T-cell (primary cell): ENCODE results near the gene NPM3. TPM values are rescaled to one million over a fixed set of nuclear protein-coding genes. Genes with fewer than 3 reads are reported as not detected.

Source experiments
- ATAC-seq, 4 experiments: fragments of 200-7000 bp in 3 of 4; fragments of 150-1000 bp in 1 of 4; cut with Tn5 transposase; replicated peaks in 1 of 4; 1 replicate in 3 of 4; 2 replicates in 1 of 4; pipeline ENCODE4 v1.10.0; 2021; ENCODE audit warnings: moderate library complexity in 3 of 4, mild to moderate bottlenecking in 2 of 4, moderate number of reproducible peaks in 1 of 4
- CTCF ChIA-PET, 2 donors: fragments of 300-600 bp; sonication (Branson Sonifier 250); formaldehyde crosslinking; loops; one replicate each; lab custom pipeline; 2022; ENCODE audit warnings: antibody characterized with exemption in 2 of 2; lab: Charles Lee
- POLR2A ChIA-PET, 2 donors: fragments of 300-600 bp; sonication (Branson Sonifier 250); formaldehyde crosslinking; loops; one replicate each; lab custom pipeline; 2022; ENCODE audit warnings: antibody characterized with exemption in 2 of 2; lab: Charles Lee
- DNase-seq, 35 experiments: peaks; one replicate each; pipeline versions ENCODE4 v3.0.0 to v3.0.0-alpha.2; 2013 to 2023
- H3K27ac ChIP-seq: one replicate; pipeline ENCODE4 v1.5.1; 2013; ENCODE audit warnings: low read length
- H3K27me3 ChIP-seq, 2 experiments: replicated peaks in 1 of 2; 1 replicate in 1 of 2; 2 replicates in 1 of 2; pipeline versions ENCODE4 v1.6.1 to v1.7.0; 2013; ENCODE audit warnings: low read length in 1 of 2, mixed read lengths in 1 of 2; ENCODE audit not compliant: control insufficient read depth in 2 of 2, insufficient read depth in 2 of 2; ENCODE audit errors: extremely low read depth in 1 of 2
- H3K36me3 ChIP-seq, 2 donors: 1 replicate in 1 of 2; 2 replicates in 1 of 2; pipeline versions ENCODE4 v1.6.1 to v1.7.0; 2013; ENCODE audit warnings: low read length in 1 of 2; ENCODE audit not compliant: control insufficient read depth in 2 of 2, insufficient read depth in 1 of 2; ENCODE audit errors: extremely low read depth in 1 of 2
- H3K4me1 ChIP-seq, 2 experiments: 1 replicate in 1 of 2; 2 replicates in 1 of 2; pipeline versions ENCODE4 v1.6.1 to v1.7.0; 2013; ENCODE audit warnings: low read length in 2 of 2, mixed read lengths in 1 of 2; ENCODE audit not compliant: insufficient read depth in 2 of 2, control insufficient read depth in 1 of 2; ENCODE audit errors: extremely low read depth in 1 of 2
- H3K4me3 ChIP-seq, 2 donors: 1 replicate in 1 of 2; 2 replicates in 1 of 2; pipeline versions ENCODE4 v1.5.1 to v1.7.0; 2013; ENCODE audit warnings: mild to moderate bottlenecking in 2 of 2, low read length in 1 of 2, moderate library complexity in 1 of 2; ENCODE audit not compliant: control insufficient read depth in 1 of 2; ENCODE audit errors: extremely low read depth in 1 of 2
- H3K9me3 ChIP-seq: 2 replicates; pipeline ENCODE4 v1.7.0; 2013
- H3K27ac Mint-ChIP-seq, 2 donors: one replicate each; pipeline ENCODE4 v1.8.0; 2020 to 2021; ENCODE audit warnings: mild to moderate bottlenecking in 2 of 2, mixed read lengths in 2 of 2
- H3K27me3 Mint-ChIP-seq, 2 donors: one replicate each; pipeline ENCODE4 v1.8.0; 2021 to 2022; ENCODE audit warnings: mixed read lengths in 2 of 2
- H3K36me3 Mint-ChIP-seq: one replicate; pipeline ENCODE4 v1.8.0; 2021; ENCODE audit warnings: mixed read lengths
- H3K4me1 Mint-ChIP-seq, 3 donors: one replicate each; pipeline ENCODE4 v1.8.0; 2020 to 2022; ENCODE audit warnings: mixed read lengths in 3 of 3, mild to moderate bottlenecking in 1 of 3
- H3K4me3 Mint-ChIP-seq, 3 donors: one replicate each; pipeline ENCODE4 v1.8.0; 2020 to 2022; ENCODE audit warnings: mild to moderate bottlenecking in 3 of 3, mixed read lengths in 3 of 3, moderate library complexity in 3 of 3
- H3K9me3 Mint-ChIP-seq, 3 donors: one replicate each; pipeline ENCODE4 v1.8.0; 2020 to 2022; ENCODE audit warnings: mixed read lengths in 3 of 3
- WGBS: methylation state at CpG from one replicate; pipeline ENCODE4 v1.1.5; 2013; ENCODE audit warnings: missing lambda C conversion rate; ENCODE audit not compliant: insufficient coverage; 5-methylcytosine and 5-hydroxymethylcytosine counted together
- total RNA-seq, 35 experiments: library from RNA in 6 of 35; stranded (reverse) in 6 of 35; fragments of 120-200 nt in 1 of 35; gene quantifications; one replicate each; pipeline versions ENCODE4 v1.2.1 to v1.2.4 and lab custom pipeline; 2013 to 2026

Gene NPM3
- total RNA-seq, 5 donors from 2014 or later (not counting 1 experiment from before 2014, with no cell fraction given), result 13.1 to 29.7 (median 26.0) TPM

- DNase-seq, result no peak
- POLR2A ChIA-PET, result interaction anchor here in 1 of 2 donors (0.6 kb wide), 1 partner anchor 1109 kb away, joined by 7 read pairs; no protein-coding TSS in a partner anchor
- Mint-ChIP-seq H3K27me3 (peaks cover 27 to 56% of the 10 kb centered on the region in 2 donors), H3K27ac (no peak overlapping the region), H3K4me1 (peaks cover 5% of the 10 kb centered on the region in 3 donors), H3K9me3 (no peaks in the 10 kb centered on the region), H3K36me3 (no peaks in the 10 kb centered on the region), H3K4me3 (no peak overlapping the region)
- CTCF ChIA-PET, result no interaction called here
- H3K36me3 ChIP-seq, result no peaks in the 10 kb centered on the region
- WGBS, result 73% methylated on average over 8 of the region's 8 CpGs
- no peaks in the 10 kb centered on the region for H3K9me3 ChIP-seq
- peaks cover 9 to 67% of the 10 kb centered on the region in 2 experiments for H3K27me3 ChIP-seq
- no peak overlapping the region for H3K27ac ChIP-seq
- ATAC-seq, result no peak
- peaks cover 0 to 3% of the 10 kb centered on the region in 2 experiments for H3K4me1 ChIP-seq
- no peak overlapping the region for H3K4me3 ChIP-seq
Measured at GRCh38 chr10:101768791-101769170, 14.5 kb downstream of the NPM3 start.

GRCh38 chr10:101767966-101768790 is 15.1 kb downstream of the NPM3 start:
- H3K27ac Mint-ChIP-seq, result no peak overlapping the region
- Histone ChIP-seq H3K9me3 (no peaks in the 10 kb centered on the region), H3K27ac (no peak overlapping the region), H3K4me1 (peaks cover 0 to 1% of the 10 kb centered on the region in 2 experiments), H3K4me3 (no peak overlapping the region), H3K27me3 (peaks cover 5 to 69% of the 10 kb centered on the region in 2 experiments), H3K36me3 (no peaks in the 10 kb centered on the region)
- 72% methylated on average over 5 of the region's 14 CpGs for WGBS
- no peaks in the 10 kb centered on the region for H3K4me1 Mint-ChIP-seq
- ChIA-PET CTCF (interaction anchor here in 1 of 2 donors (0.6 kb wide), 1 partner anchor 894 kb away, joined by 3 read pairs; no protein-coding TSS in a partner anchor), POLR2A (interaction anchor here in 1 of 2 donors (0.6 kb wide), 1 partner anchor 1109 kb away, joined by 7 read pairs; no protein-coding TSS in a partner anchor)
- no peak overlapping the region for H3K4me3 Mint-ChIP-seq
- no peak for DNase-seq
- H3K9me3 Mint-ChIP-seq, result no peaks in the 10 kb centered on the region
- H3K36me3 Mint-ChIP-seq, result no peaks in the 10 kb centered on the region
- peaks cover 23 to 52% of the 10 kb centered on the region in 2 donors for H3K27me3 Mint-ChIP-seq
- no peak for ATAC-seq

- Mint-ChIP-seq H3K36me3 (no peaks in the 10 kb centered on the region), H3K27me3 (peaks cover 18 to 46% of the 10 kb centered on the region in 2 donors), H3K4me3 (no peak overlapping the region), H3K9me3 (no peaks in the 10 kb centered on the region), H3K27ac (no peak overlapping the region), H3K4me1 (no peaks in the 10 kb centered on the region)
- ChIA-PET POLR2A (no interaction called here), CTCF (interaction anchor here in 1 of 2 donors (0.6 kb wide), 1 partner anchor 893 kb away, joined by 3 read pairs; no protein-coding TSS in a partner anchor)
- DNase-seq (no peak), ATAC-seq (no peak)
- H3K4me1 ChIP-seq, result no peaks in the 10 kb centered on the region
- peaks cover 5 to 68% of the 10 kb centered on the region in 2 experiments for H3K27me3 ChIP-seq
- no peaks in the 10 kb centered on the region for H3K9me3 ChIP-seq
- H3K36me3 ChIP-seq, result no peaks in the 10 kb centered on the region
- H3K4me3 ChIP-seq, result no peak overlapping the region
- no peak overlapping the region for H3K27ac ChIP-seq
- WGBS, result 69% methylated on average over 4 of the region's 6 CpGs
Measured at GRCh38 chr10:101767600-101767945, 15.7 kb downstream of the NPM3 start.

GRCh38 chr10:101766753-101767599 is 16.3 kb downstream of the NPM3 start:
- WGBS, result 89% methylated on average over 11 of the region's 12 CpGs
- Histone ChIP-seq H3K4me3 (no peak overlapping the region), H3K27ac (no peak overlapping the region), H3K9me3 (no peaks in the 10 kb centered on the region), H3K27me3 (peaks cover 2 to 62% of the 10 kb centered on the region in 2 experiments), H3K36me3 (no peaks in the 10 kb centered on the region), H3K4me1 (no peaks in the 10 kb centered on the region)
- H3K4me3 Mint-ChIP-seq, result no peak overlapping the region
- ATAC-seq, result no peak
- POLR2A ChIA-PET, result no interaction called here
- H3K27ac Mint-ChIP-seq, result no peak overlapping the region
- no peak for DNase-seq
- no peaks in the 10 kb centered on the region for H3K36me3 Mint-ChIP-seq
- H3K27me3 Mint-ChIP-seq, result peaks cover 13 to 41% of the 10 kb centered on the region in 2 donors
- no peaks in the 10 kb centered on the region for H3K9me3 Mint-ChIP-seq
- H3K4me1 Mint-ChIP-seq, result no peaks in the 10 kb centered on the region
- CTCF ChIA-PET, result no interaction called here

GRCh38 chr10:101766306-101766705 is 16.9 kb downstream of the NPM3 start:
- Mint-ChIP-seq H3K4me3 (no peak overlapping the region), H3K27ac (no peak overlapping the region), H3K36me3 (no peaks in the 10 kb centered on the region), H3K9me3 (no peaks in the 10 kb centered on the region), H3K27me3 (peaks cover 7 to 36% of the 10 kb centered on the region in 2 donors), H3K4me1 (no peaks in the 10 kb centered on the region)
- Histone ChIP-seq H3K9me3 (no peaks in the 10 kb centered on the region), H3K27ac (no peak overlapping the region), H3K27me3 (peaks cover 0 to 62% of the 10 kb centered on the region in 2 experiments), H3K4me3 (no peak overlapping the region), H3K4me1 (no peaks in the 10 kb centered on the region), H3K36me3 (no peaks in the 10 kb centered on the region)
- POLR2A ChIA-PET, result no interaction called here
- no CpG with 5 or more reads among the region's 6 CpGs for WGBS
- DNase-seq (no peak), ATAC-seq (no peak)
- CTCF ChIA-PET, result no interaction called here

GRCh38 chr10:101763141-101763846 is 20.0 kb downstream of the NPM3 start:
- Mint-ChIP-seq H3K27me3 (peaks cover 4 to 22% of the 10 kb centered on the region in 2 donors), H3K36me3 (no peaks in the 10 kb centered on the region), H3K4me3 (no peak overlapping the region), H3K4me1 (no peaks in the 10 kb centered on the region), H3K27ac (no peak overlapping the region), H3K9me3 (no peaks in the 10 kb centered on the region)
- Histone ChIP-seq H3K9me3 (no peaks in the 10 kb centered on the region), H3K27me3 (peaks cover 0 to 43% of the 10 kb centered on the region in 2 experiments), H3K4me3 (no peak overlapping the region), H3K4me1 (no peaks in the 10 kb centered on the region), H3K36me3 (no peaks in the 10 kb centered on the region), H3K27ac (no peak overlapping the region)
- ATAC-seq (no peak), DNase-seq (no peak)
- 80% methylated on average over 2 of the region's 10 CpGs for WGBS
- POLR2A ChIA-PET, result no interaction called here
- CTCF ChIA-PET, result no interaction called here
